Right renal cortex interstitium (tissue), 3 donors: ENCODE data around the gene TXNRD3. TPM values are rescaled to one million over a fixed set of nuclear protein-coding genes. Genes with fewer than 3 reads are reported as not detected.

Experiments
- polyA plus RNA-seq, 3 donors: library from polyadenylated mRNA; unstranded; fragments of 120-200 nt; gene quantifications; one replicate each; pipeline ENCODE4 v1.2.1, GENCODE V29; 2013; ENCODE audit not compliant: insufficient read length in 3 of 3

TXNRD3 gene
- polyA plus RNA-seq, 3 donors: 17.7 to 21.5 (median 21.2) TPM

Other genes starting within 250 kb of the TXNRD3 start
- 10 to 100 TPM; 29.9 to 34.0 (median 31.6) TPM for gene ZXDC, start 179.2 kb downstream of the TXNRD3 start, polyA plus RNA-seq
- under 1 TPM; 0.04 to 0.11 (median 0.07) TPM for gene UROC1, start 137.4 kb downstream of the TXNRD3 start, polyA plus RNA-seq
- 1 to 10 TPM; 3.1 to 4.4 (median 3.2) TPM for gene CHST13, start 131.0 kb downstream of the TXNRD3 start, polyA plus RNA-seq
- under 1 TPM in 2 of 3 donors, not detected in 1; 0.10 to 0.11 TPM for gene C3orf22, start 96.2 kb downstream of the TXNRD3 start, polyA plus RNA-seq
- gene CHCHD6, start 49.1 kb upstream of the TXNRD3 start, polyA plus RNA-seq: 10 to 100 TPM; 17.8 to 21.5 (median 19.5) TPM